ENCODE results near the gene LIMD2. TPM values are rescaled to one million over a fixed set of nuclear protein-coding genes. Genes with fewer than 3 reads are reported as not detected.

The LIMD2 gene
- total RNA-seq, 1 donor from 2014 or later, result 54.8 TPM

Other genes starting within 250 kb of the LIMD2 start
- gene ACE, start 223.1 kb downstream of the LIMD2 start, total RNA-seq, result 0.87 and 1.0 TPM in 2 replicates
- not detected in 2 replicates for gene KCNH6, start 176.8 kb downstream of the LIMD2 start, total RNA-seq
- 83.9 and 84.2 TPM in 2 replicates for gene DCAF7, start 149.6 kb downstream of the LIMD2 start, total RNA-seq
- gene TACO1, start 99.2 kb downstream of the LIMD2 start, total RNA-seq, result 18.9 and 19.5 TPM in 2 replicates
- 28.3 and 30.5 TPM in 2 replicates for gene MAP3K3, start 77.7 kb downstream of the LIMD2 start, total RNA-seq
- 28.6 and 35.7 TPM in 2 replicates for gene STRADA, start 41.7 kb upstream of the LIMD2 start, total RNA-seq
- gene CCDC47, start 73.5 kb upstream of the LIMD2 start, total RNA-seq, result 92.8 and 95.6 TPM in 2 replicates
- 120 and 125 TPM in 2 replicates for gene DDX42, start 74.0 kb upstream of the LIMD2 start, total RNA-seq
- gene PSMC5, start 127.3 kb upstream of the LIMD2 start, total RNA-seq, result 110 and 116 TPM in 2 replicates
- gene FTSJ3, start 127.5 kb upstream of the LIMD2 start, total RNA-seq, result 41.8 and 50.2 TPM in 2 replicates
- 33.9 and 34.5 TPM in 2 replicates for gene SMARCD2, start 142.6 kb upstream of the LIMD2 start, total RNA-seq
- gene CSH2, start 173.6 kb upstream of the LIMD2 start, total RNA-seq, result 4.3 and 5.8 TPM in 2 replicates
- gene GH2, start 181.8 kb upstream of the LIMD2 start, total RNA-seq, result not detected in 2 replicates
- 8.9 and 15.5 TPM in 2 replicates for gene CSH1, start 196.4 kb upstream of the LIMD2 start, total RNA-seq
- gene CSHL1, start 211.1 kb upstream of the LIMD2 start, total RNA-seq, result not detected in 2 replicates
- gene GH1, start 218.7 kb upstream of the LIMD2 start, total RNA-seq, result not detected in 2 replicates
- 0.25 TPM in 1 of 2 replicates, not detected in the other for gene CD79B, start 232.2 kb upstream of the LIMD2 start, total RNA-seq

Measured in astrocyte (in vitro differentiated cells and primary cell).